Thoracic aorta (tissue), 2 donors: ENCODE data around the gene KIF27. TPM values are rescaled to one million over a fixed set of nuclear protein-coding genes. Genes with fewer than 3 reads are reported as not detected.
"Not testable (repeated sequence)": the region's sequence is repeated elsewhere in the genome, so short reads cannot be mapped to it uniquely, and the experiment has no call there.

Experiments used
- ATAC-seq: fragments of 150-250 bp; one replicate; pipeline ENCODE4 v1.8.0; 2017; ENCODE audit warnings: low read depth; ENCODE audit not compliant: insufficient number of reproducible peaks, low FRiP score
- DNase-seq: peaks from one replicate; pipeline ENCODE4 v3.0.0-alpha.2; 2020; ENCODE audit warnings: low spot score
- H3K27ac ChIP-seq, 2 donors: fragments of 200-600 bp; sonication (generic); 1 replicate in 1 of 2; 2 replicates in 1 of 2; pipeline ENCODE4 v1.5.1; 2016; ENCODE audit warnings: mild to moderate bottlenecking in 2 of 2, moderate library complexity in 2 of 2
- H3K27me3 ChIP-seq: fragments of 200-600 bp; sonication (generic); replicated peaks from 2 replicates; pipeline ENCODE4 v1.6.0; 2016; ENCODE audit warnings: mild to moderate bottlenecking; ENCODE audit not compliant: insufficient read depth
- H3K36me3 ChIP-seq: fragments of 200-600 bp; sonication (generic); one replicate; pipeline ENCODE4 v1.5.1; 2016
- H3K4me1 ChIP-seq, 2 donors: fragments of 200-600 bp; sonication (generic); 1 replicate in 1 of 2; 2 replicates in 1 of 2; pipeline versions ENCODE4 v1.5.1 to v1.6.0; 2016; ENCODE audit warnings: low read depth in 2 of 2, mild to moderate bottlenecking in 1 of 2; ENCODE audit not compliant: control insufficient read depth in 1 of 2
- H3K4me3 ChIP-seq: fragments of 200-600 bp; sonication (generic); 2 replicates; pipeline ENCODE4 v1.5.1; 2016; ENCODE audit warnings: mild to moderate bottlenecking
- H3K9me3 ChIP-seq: fragments of 200-600 bp; sonication (generic); 2 replicates; pipeline ENCODE4 v1.5.1; 2016
- CTCF ChIP-seq: fragments of 200-600 bp; sonication (generic); IDR thresholded peaks from one replicate; pipeline ENCODE4 v1.5.1; 2019; ENCODE audit warnings: antibody characterized with exemption
- total RNA-seq, 2 donors: library from RNA; depleted of rRNA; stranded (reverse); fragments of >200 nt; gene quantifications; one replicate each; pipeline versions ENCODE4 v1.1.0 to v1.2.3, GENCODE V29; 2016

The KIF27 gene
- total RNA-seq, 2 donors from 2014 or later: 2.3 to 4.3 TPM

- Histone ChIP-seq H3K9me3 (no peaks in the 10 kb centered on the region), H3K27ac (peak overlapping the region; percentile 86 to 89), H3K36me3 (peaks cover 6% of the 10 kb centered on the region), H3K4me3 (peak overlapping the region; percentile 91), H3K4me1 (peaks cover 3 to 22% of the 10 kb centered on the region in 2 donors), H3K27me3 (no peaks in the 10 kb centered on the region)
- no peak for ATAC-seq
- no peak for DNase-seq
- no peak for TF ChIP-seq CTCF
These were observed 35.9 kb upstream of the KIF27 start for GRCh38 chr9:83957248-83957513.

GRCh38 chr9:83956436-83957247 lies 35.4 kb upstream of the KIF27 start:
- DNase-seq (peak; percentile 14), ATAC-seq (peak; percentile 71)
- Histone ChIP-seq H3K4me1 (peaks cover 3 to 22% of the 10 kb centered on the region in 2 donors), H3K9me3 (no peaks in the 10 kb centered on the region), H3K27ac (peak overlapping the region; percentile 86 to 89), H3K4me3 (peak overlapping the region; percentile 91), H3K27me3 (no peaks in the 10 kb centered on the region), H3K36me3 (peaks cover 6% of the 10 kb centered on the region)
- no peak for TF ChIP-seq CTCF

- H3K36me3 ChIP-seq: peaks cover 6% of the 10 kb centered on the region
These were observed 34.8 kb upstream of the KIF27 start for GRCh38 chr9:83956086-83956435.

GRCh38 chr9:83948096-83948495 lies 26.9 kb upstream of the KIF27 start:
- DNase-seq, H3K4me1 ChIP-seq, H3K4me3 ChIP-seq, H3K36me3 ChIP-seq, H3K9me3 ChIP-seq, ATAC-seq, H3K27me3 ChIP-seq, H3K27ac ChIP-seq: not testable (repeated sequence)

More at GRCh38 chr9:83956086-83956435, 34.8 kb upstream of the KIF27 start:
- H3K27ac ChIP-seq: peak overlapping the region; percentile 86 to 89
- ATAC-seq: no peak
- H3K27me3 ChIP-seq: no peaks in the 10 kb centered on the region
- no peak for TF ChIP-seq CTCF
- H3K4me3 ChIP-seq: peak overlapping the region; percentile 91
- H3K4me1 ChIP-seq: peaks cover 3 to 22% of the 10 kb centered on the region in 2 donors
- H3K9me3 ChIP-seq: no peaks in the 10 kb centered on the region
- peak; percentile 3 for DNase-seq

GRCh38 chr9:83940590-83941303 lies 19.5 kb upstream of the KIF27 start:
- Histone ChIP-seq H3K9me3 (no peaks in the 10 kb centered on the region), H3K27me3 (no peaks in the 10 kb centered on the region), H3K4me3 (no peak overlapping the region), H3K4me1 (no peaks in the 10 kb centered on the region), H3K36me3 (peaks cover 28% of the 10 kb centered on the region), H3K27ac (no peak overlapping the region)
- TF ChIP-seq CTCF: no peak
- ATAC-seq (no peak), DNase-seq (no peak)
